HG02973 (cell line): ENCODE data around the gene MGME1.

ENCODE experiments used
- ATAC-seq: cut with Tn5 transposase; IDR thresholded peaks from one replicate; pipeline ENCODE4 v1.9.1; 2021; ENCODE audit warnings: moderate library complexity; ENCODE audit not compliant: unreplicated experiment

The MGME1 gene

GRCh38 chr20:17992224-17992637 lies 23.4 kb downstream of the MGME1 start:
- no peak for ATAC-seq

- no peak for ATAC-seq
Measured at GRCh38 chr20:17992847-17993513, 24.2 kb downstream of the MGME1 start.

GRCh38 chr20:17993546-17993945 lies 24.7 kb downstream of the MGME1 start:
- ATAC-seq, result no peak

- ATAC-seq, result no peak
Measured at GRCh38 chr20:17995967-17996819, 27.4 kb downstream of the MGME1 start.

GRCh38 chr20:17998446-17998845 lies 29.6 kb downstream of the MGME1 start:
- ATAC-seq, result no peak

- no peak for ATAC-seq
Measured at GRCh38 chr20:17999566-17999965, 30.7 kb downstream of the MGME1 start.

GRCh38 chr20:18001131-18001921 lies 32.5 kb downstream of the MGME1 start:
- ATAC-seq, result no peak

- peak; percentile 35 for ATAC-seq
Measured at GRCh38 chr20:18003897-18004296, 35.1 kb downstream of the MGME1 start.

GRCh38 chr20:18004384-18005031 lies 35.7 kb downstream of the MGME1 start:
- no peak for ATAC-seq

GRCh38 chr20:18005170-18005989 lies 36.6 kb downstream of the MGME1 start:
- peak; percentile 88 for ATAC-seq

- no peak for ATAC-seq
Measured at GRCh38 chr20:18005990-18006364, 37.2 kb downstream of the MGME1 start.

- ATAC-seq, result no peak
Measured at GRCh38 chr20:18006684-18007083, 37.9 kb downstream of the MGME1 start.

- ATAC-seq, result no peak
Measured at GRCh38 chr20:18007534-18008292, 38.9 kb downstream of the MGME1 start.

- ATAC-seq, result no peak
Measured at GRCh38 chr20:18009116-18009515, 40.3 kb downstream of the MGME1 start.

GRCh38 chr20:18011482-18011881 lies 42.7 kb downstream of the MGME1 start:
- ATAC-seq, result no peak

- no peak for ATAC-seq
Measured at GRCh38 chr20:18011951-18012645, 43.3 kb downstream of the MGME1 start.

- no peak for ATAC-seq
Measured at GRCh38 chr20:18012901-18013300, 44.1 kb downstream of the MGME1 start.

GRCh38 chr20:18014411-18014810 lies 45.6 kb downstream of the MGME1 start:
- ATAC-seq, result no peak

- no peak for ATAC-seq
Measured at GRCh38 chr20:18016772-18017171, 48.0 kb downstream of the MGME1 start.
